Activated T-helper 1 cell treated with anti-CD3 and anti-CD28 coated beads, Interleukin-2, amount 50 U/mL, for 16 hours (primary cell): ENCODE results near the gene ZNF438.
"Not testable (repeated sequence)": the region's sequence is repeated elsewhere in the genome, so short reads cannot be mapped to it uniquely, and the experiment has no call there.

Experiments
- DNase-seq, 2 donors: peaks; one replicate each; pipeline ENCODE4 v3.0.0-alpha.2; 2020; ENCODE audit warnings: low read depth in 1 of 2, low spot score in 1 of 2

The ZNF438 gene

GRCh38 chr10:30940256-30940655, 91.4 kb downstream of the ZNF438 start:
- no peak for DNase-seq

DNA sequence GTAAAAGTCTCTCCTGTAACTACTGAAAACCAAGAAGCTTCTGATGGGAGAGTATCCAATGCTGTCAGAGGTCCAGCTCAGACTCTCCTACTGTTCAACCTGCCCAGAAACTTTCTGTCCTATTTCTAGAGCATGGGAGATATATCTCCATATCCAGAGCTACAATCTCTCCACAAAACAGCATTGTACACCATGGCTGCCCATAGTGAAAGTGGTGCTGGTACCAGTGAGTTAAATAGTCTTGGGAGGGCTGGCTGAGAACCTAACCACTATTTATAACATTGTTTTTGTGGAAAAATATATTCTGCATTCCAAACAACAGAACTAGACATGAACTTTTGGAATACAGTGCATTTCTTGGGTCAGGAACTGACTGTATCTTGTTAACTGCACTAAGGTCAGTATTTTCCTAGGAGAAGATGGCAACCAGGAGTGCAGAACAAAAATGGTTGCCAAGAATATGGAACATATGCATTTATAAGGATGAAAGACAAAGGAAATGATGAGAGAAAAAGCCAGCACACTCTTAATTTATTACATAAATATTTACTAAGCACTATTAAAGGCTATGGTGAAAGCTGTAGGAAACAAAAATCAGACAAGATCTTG, 91.9 kb downstream of the ZNF438 start:
- no peak for DNase-seq

DNA sequence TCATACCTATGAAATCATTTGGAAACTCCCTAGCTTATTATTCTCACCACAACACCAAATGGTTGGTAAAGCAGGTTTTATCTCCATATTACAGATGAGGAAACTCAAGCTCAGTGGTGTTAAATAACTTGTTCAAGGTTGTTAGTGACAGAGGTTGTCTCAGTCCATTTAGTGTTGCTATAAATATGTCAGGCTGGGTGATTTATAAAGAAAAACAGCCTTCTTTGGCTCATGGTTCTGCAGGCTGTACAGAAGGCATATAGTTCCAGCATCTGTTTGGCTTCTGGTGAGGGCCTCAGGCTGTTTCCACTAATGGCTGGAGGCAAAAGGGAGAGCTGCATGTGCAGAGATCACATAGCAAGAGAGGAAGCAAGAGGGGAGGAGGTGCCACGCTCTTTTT, 96.6 kb downstream of the ZNF438 start:
- DNase-seq, result no peak

- no peak for DNase-seq
These were observed 100.6 kb downstream of the ZNF438 start for GRCh38 chr10:30931094-30931493.

GRCh38 chr10:30929901-30930520, 101.7 kb downstream of the ZNF438 start:
- no peak for DNase-seq

GRCh38 chr10:30929311-30929729, 102.3 kb downstream of the ZNF438 start:
- not testable (repeated sequence) for DNase-seq

- DNase-seq, result no peak
These were observed 102.9 kb downstream of the ZNF438 start for GRCh38 chr10:30928742-30929141.

DNA sequence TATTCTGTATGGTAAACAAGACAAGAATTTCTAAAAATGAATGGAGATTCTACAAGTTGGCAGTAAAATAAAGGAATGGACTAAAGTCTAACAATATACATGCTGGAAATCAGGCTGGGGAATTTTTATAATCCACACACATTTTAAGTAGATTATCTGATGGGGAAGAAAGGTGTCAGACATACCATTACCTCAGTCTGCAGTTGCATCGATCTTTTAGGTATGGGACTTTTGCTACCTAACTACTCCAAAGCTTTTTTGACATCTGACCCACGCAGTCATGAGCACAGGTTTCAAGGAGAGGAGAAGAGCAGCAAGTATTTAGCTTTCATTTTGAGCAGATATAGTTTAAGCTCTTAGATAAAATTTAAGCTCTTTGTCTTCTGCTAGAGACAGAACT, 113.0 kb downstream of the ZNF438 start:
- no peak for DNase-seq

GRCh38 chr10:30917789-30918188, 113.9 kb downstream of the ZNF438 start:
- no peak for DNase-seq

DNA sequence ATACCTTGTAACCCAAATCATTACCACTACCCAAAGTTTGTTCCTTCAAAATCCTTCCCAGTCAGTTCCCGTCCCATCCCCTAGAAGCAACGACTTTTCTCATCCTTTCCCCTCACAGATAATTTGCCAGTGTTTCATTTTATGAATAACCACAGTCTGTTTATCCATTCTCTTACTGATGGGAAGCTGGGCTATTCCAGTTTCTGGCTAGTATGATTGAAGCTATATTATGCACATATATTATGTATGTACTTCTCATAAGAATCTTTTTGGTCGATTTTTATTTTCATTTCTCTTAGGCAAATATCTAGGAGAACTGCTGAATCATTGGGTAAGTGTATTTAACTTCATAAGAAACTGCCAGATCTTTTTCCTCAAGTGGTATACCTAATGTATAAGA, 114.6 kb downstream of the ZNF438 start:
- no peak for DNase-seq

DNA sequence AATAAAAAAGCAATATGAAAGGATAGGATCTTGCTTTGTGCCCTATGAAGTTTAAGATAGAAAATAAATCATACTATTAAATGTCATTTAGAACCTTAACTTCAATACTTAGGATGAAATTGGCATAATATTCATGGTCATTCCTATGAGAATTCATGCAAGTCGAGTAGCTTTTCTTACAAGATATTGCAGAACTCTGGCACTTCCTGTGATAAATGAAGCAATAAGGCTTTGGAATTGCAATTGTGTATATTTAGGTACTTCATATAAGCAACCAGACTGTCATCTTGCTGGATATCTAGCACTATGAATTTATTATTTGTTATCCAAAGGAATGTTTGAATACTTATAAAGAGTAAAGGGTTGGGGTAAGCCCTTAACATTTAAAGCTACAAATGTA, 116.5 kb downstream of the ZNF438 start:
- DNase-seq, result no peak

DNA sequence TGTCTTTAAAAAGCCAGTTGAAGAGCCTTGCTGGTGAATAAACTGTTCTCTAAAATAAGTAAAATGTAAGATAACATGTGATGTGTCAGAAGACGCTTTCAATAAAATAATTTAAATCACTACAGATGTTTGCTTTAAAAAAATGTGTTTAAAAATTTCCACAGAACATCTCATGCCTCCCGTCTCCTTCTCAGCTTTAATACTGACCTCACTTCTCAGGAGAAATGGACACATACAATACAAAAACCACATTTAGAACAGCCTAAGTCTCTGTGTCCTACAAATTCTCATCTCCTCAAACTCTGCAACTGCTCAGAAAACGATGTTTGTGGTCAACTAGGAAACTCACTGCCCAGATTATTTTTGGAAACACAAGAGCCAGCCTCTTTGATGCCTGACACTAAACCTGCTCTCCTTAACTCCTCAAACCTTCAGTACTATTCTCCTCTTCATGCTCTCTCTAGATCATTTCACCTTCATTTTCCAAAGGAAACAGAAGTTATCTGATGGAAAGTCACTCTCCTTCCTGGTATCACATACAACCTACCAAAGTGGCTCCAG, 120.3 kb downstream of the ZNF438 start:
- no peak for DNase-seq

- DNase-seq, result no peak
These were observed 128.1 kb downstream of the ZNF438 start for GRCh38 chr10:30903397-30904138.

DNA sequence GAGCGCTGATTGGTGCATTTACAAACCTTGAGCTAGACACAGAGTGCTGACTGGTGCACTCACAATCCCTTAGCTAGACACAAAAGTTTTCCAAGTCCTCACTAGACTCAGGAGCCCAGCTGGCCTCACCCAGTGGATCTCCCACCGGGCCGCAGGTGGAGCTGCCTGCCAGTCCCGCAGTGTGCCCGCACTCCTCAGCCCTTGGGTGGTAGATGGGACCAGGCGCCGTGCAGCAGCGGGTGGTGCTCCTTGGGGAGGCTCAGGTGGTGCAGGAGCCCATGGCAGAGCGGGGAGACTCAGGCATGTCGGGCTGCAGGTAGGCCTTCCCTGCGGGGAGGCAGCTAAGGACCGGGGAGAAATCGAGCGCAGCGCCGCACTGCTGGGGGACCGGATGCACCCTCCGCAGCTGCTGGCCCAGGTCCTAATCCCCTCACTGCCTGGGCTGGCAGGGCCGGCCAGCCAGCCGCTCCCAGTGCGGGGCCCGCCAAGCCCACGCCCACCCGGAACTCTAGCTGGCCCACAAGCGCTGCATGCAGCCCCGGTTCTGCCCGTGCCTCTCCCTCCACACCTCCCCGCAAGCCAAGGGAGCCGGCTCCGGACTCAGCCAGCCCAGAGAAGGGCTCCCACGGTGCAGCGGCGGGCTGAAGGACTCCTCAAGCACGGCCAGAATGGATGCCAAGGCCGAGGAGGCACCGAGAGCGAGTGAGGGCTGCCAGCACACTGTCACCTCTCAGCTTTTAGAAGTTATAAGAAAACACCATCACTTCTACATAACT, 128.9 kb downstream of the ZNF438 start:
- DNase-seq, result no peak

DNA sequence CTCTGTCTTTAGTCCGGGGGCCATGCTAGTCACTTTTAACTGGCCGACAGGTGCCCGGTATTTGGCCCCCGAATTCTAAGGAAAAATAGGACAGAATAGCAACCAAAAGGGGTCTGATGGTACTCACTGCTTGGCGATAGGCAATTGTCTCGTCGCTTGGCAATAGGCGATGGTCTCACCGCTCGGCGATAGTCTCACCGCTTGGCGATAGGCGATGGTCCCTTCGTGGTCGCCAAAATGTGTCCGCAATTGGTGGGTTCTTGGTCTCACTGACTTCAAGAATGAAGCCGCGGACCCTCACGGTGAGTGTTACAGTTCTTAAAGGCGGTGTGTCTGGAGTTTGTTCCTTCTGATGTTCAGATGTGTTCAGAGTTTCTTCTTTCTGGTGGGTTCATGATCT, 130.2 kb downstream of the ZNF438 start:
- not testable (repeated sequence) for DNase-seq

GRCh38 chr10:30898964-30899363, 132.7 kb downstream of the ZNF438 start:
- no peak for DNase-seq

DNA sequence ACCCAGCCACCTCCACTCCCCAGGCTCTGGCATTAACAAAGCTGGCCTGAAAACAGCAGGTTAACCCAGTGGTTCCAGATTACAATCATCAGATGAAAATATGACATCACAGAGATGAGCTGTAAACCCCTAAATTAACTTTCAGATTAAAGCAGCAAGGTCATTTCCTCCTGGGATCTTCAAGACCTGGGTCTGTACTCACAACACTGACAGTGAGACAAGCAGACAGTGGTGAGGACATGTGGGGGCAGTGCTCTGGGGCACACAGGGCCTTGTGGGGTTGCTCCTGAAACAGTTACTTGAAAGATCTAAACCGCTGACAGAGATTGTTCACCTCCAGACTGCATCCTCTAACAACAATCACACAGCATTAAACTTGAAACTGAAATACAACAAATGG, 134.1 kb downstream of the ZNF438 start:
- DNase-seq, result no peak

GRCh38 chr10:30897048-30897447, 134.6 kb downstream of the ZNF438 start:
- DNase-seq, result no peak

GRCh38 chr10:30894221-30894620, 137.4 kb downstream of the ZNF438 start:
- DNase-seq, result no peak

DNA sequence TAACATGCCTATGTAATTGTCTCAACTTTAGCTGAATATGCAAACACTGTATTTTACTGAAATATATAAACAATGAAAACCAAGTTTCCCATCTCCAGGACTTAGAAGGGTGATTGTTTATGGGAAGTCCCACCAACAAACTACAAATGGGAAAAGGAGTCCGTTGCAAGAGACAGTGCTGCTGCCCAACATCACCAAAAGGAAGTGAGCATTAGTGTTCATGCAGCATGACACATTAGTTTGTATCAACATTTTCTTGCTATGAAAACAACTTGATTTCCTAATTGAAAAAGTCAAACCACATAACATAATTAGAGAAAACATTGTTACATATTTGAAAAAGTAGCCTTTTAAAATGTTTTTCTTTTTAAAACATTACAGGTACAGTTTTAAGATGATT, 138.5 kb downstream of the ZNF438 start:
- no peak for DNase-seq

- no peak for DNase-seq
These were observed 143.8 kb downstream of the ZNF438 start for GRCh38 chr10:30887839-30888238.
